GM18505 (cell line): ENCODE data around the gene DUS1L.

Experiments used
- ATAC-seq: cut with Tn5 transposase; IDR thresholded peaks from one replicate; pipeline ENCODE4 v1.9.1; 2021; ENCODE audit not compliant: unreplicated experiment
- POLR2A ChIP-seq: IDR thresholded peaks from 4 replicates; pipeline ENCODE4 v1.6.1; 2011; ENCODE audit warnings: borderline replicate concordance; ENCODE audit not compliant: insufficient read depth, insufficient read length; ENCODE audit errors: extremely low read depth

The DUS1L gene

GRCh38 chr17:82018152-82018988 is 47.2 kb downstream of the DUS1L start:
- TF ChIP-seq POLR2A = no peak
- ATAC-seq = no peak

- ATAC-seq = no peak
- no peak for TF ChIP-seq POLR2A
Measured at GRCh38 chr17:82017612-82018151, 47.9 kb downstream of the DUS1L start.

GRCh38 chr17:82016875-82017459 is 48.6 kb downstream of the DUS1L start:
- TF ChIP-seq POLR2A = no peak
- no peak for ATAC-seq

GRCh38 chr17:82016061-82016874 is 49.3 kb downstream of the DUS1L start:
- ATAC-seq = no peak

GRCh38 chr17:82015311-82015971 is 50.2 kb downstream of the DUS1L start:
- no peak for TF ChIP-seq POLR2A
- no peak for ATAC-seq

More at GRCh38 chr17:82016061-82016874, 49.3 kb downstream of the DUS1L start:
- no peak for TF ChIP-seq POLR2A

GRCh38 chr17:82014971-82015310 is 50.7 kb downstream of the DUS1L start:
- TF ChIP-seq POLR2A = no peak
- no peak for ATAC-seq

- TF ChIP-seq POLR2A = no peak
- ATAC-seq = no peak
Measured at GRCh38 chr17:82014432-82014831, 51.2 kb downstream of the DUS1L start.

- no peak for ATAC-seq
- TF ChIP-seq POLR2A = no peak
Measured at GRCh38 chr17:82013772-82014321, 51.8 kb downstream of the DUS1L start.

GRCh38 chr17:82013341-82013740 is 52.3 kb downstream of the DUS1L start:
- TF ChIP-seq POLR2A = no peak
- ATAC-seq = no peak

- TF ChIP-seq POLR2A = no peak
- no peak for ATAC-seq
Measured at GRCh38 chr17:82012640-82013295, 52.8 kb downstream of the DUS1L start.

GRCh38 chr17:82012261-82012639 is 53.4 kb downstream of the DUS1L start:
- no peak for TF ChIP-seq POLR2A
- no peak for ATAC-seq

- TF ChIP-seq POLR2A = no peak
- no peak for ATAC-seq
Measured at GRCh38 chr17:82011617-82012187, 53.9 kb downstream of the DUS1L start.
